DOHH2 (cell line): ENCODE results near the gene DEAF1.
"Not testable (repeated sequence)": the region's sequence is repeated elsewhere in the genome, so short reads cannot be mapped to it uniquely, and the experiment has no call there.

Experiments
- CTCF ChIP-seq: fragments of 200-600 bp; sonication (generic); IDR thresholded peaks from one replicate; pipeline ENCODE4 v1.5.1; 2014; ENCODE audit warnings: antibody characterized with exemption, mild to moderate bottlenecking, low read depth, low read length; ENCODE audit not compliant: poor library complexity, severe bottlenecking
- EZH2phosphoT487 ChIP-seq: fragments of 200-600 bp; sonication (generic); IDR thresholded peaks from 2 replicates; pipeline ENCODE4 v1.6.1; 2017; ENCODE audit warnings: borderline replicate concordance, mild to moderate bottlenecking, antibody characterized with exemption, low read length, moderate library complexity, mixed read lengths

DNA sequence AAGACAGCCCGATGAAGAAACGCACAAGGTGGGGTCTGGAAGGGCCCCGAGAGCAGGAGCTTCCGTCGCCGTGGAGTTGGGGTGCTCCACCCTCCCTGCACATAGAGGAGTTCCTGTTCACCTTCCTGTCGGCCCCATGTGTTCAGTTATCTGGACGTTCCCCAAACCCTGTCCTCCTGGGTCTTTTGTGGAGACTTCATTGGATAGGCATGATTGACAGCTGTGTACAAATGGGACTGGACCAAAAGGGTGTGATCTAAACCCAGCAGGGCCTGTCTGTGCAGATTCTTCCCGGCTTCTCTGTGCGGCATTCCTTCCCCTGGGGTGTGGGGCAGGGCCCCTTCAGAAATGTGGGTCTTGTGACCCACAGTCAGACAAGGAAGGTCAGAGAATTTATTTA lies 42.9 kb upstream of the DEAF1 start:
- not testable (repeated sequence) for TF ChIP-seq CTCF, EZH2phosphoT487
